HL-60 (cell line): ENCODE data around the gene CPVL.

Source experiments
- DNase-seq, 2 experiments: peaks; one replicate each; pipeline ENCODE4 v3.0.0-alpha.2; 2010 to 2020; ENCODE audit warnings: low read depth in 1 of 2, low spot score in 1 of 2
- H3K27ac ChIP-seq: fragments of 250-450 bp; sonication (Bioruptor Pico); replicated peaks from 2 replicates; pipeline ENCODE4 v1.5.1; 2020; ENCODE audit warnings: mild to moderate bottlenecking, moderate library complexity
- H3K27me3 ChIP-seq: fragments of 250-450 bp; sonication (Bioruptor Pico); 2 replicates; pipeline ENCODE4 v1.5.1; 2021; ENCODE audit warnings: mild to moderate bottlenecking, moderate library complexity; ENCODE audit not compliant: insufficient read depth, poor library complexity, severe bottlenecking
- H3K4me3 ChIP-seq: replicated peaks from 2 replicates; pipeline ENCODE4 v1.5.1; 2011; ENCODE audit warnings: mild to moderate bottlenecking, control low read depth, low read length; ENCODE audit not compliant: insufficient read depth
- GABPA ChIP-seq: IDR thresholded peaks from 2 replicates; pipeline ENCODE4 v1.6.1; 2012; ENCODE audit warnings: low read depth
- POLR2AphosphoS5 ChIP-seq: IDR thresholded peaks from 2 replicates; pipeline ENCODE4 v1.6.1; 2012; ENCODE audit warnings: low read depth
- SPI1 ChIP-seq: IDR thresholded peaks from 2 replicates; pipeline ENCODE4 v1.6.1; 2012; ENCODE audit warnings: low read depth, mild to moderate bottlenecking, borderline replicate concordance
- TF ChIP-seq, protein P1 (sequence below): IDR thresholded peaks from one replicate; pipeline ENCODE4 v1.5.1; 2011; ENCODE audit warnings: low read length, control low read depth, inconsistent platforms; ENCODE audit not compliant: insufficient read depth
- TF ChIP-seq, protein P2 (sequence below): IDR thresholded peaks from 2 replicates; pipeline ENCODE4 v1.6.1; 2012; ENCODE audit warnings: low read depth; ENCODE audit not compliant: insufficient replicate concordance

CPVL gene

DNA sequence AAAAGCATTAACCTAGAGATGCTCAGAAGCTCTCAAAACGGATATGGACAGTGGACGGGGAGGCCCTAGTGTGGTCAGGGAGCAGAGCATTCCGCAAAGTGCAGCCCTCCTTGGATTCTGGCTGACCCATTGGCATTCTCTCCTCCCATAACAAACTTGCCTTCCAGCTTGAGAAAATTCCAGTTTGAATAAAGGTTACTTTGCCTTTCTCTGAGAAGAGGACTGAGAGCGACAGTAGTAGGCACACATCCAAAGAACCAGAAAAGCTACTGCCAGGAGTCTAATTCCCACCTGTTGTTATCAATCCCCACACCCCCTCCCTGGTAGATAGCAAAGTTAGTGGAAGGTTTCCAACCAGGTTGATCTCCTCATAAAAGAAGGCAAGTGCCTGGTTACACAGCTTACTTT is 103.5 kb downstream of the CPVL start:
- H3K27me3 ChIP-seq = no peaks in the 10 kb centered on the region
- H3K27ac ChIP-seq = no peak overlapping the region
- H3K4me3 ChIP-seq = no peak overlapping the region
- no peak for DNase-seq
- TF ChIP-seq SPI1 = no peak
- TF ChIP-seq, protein P1, sequence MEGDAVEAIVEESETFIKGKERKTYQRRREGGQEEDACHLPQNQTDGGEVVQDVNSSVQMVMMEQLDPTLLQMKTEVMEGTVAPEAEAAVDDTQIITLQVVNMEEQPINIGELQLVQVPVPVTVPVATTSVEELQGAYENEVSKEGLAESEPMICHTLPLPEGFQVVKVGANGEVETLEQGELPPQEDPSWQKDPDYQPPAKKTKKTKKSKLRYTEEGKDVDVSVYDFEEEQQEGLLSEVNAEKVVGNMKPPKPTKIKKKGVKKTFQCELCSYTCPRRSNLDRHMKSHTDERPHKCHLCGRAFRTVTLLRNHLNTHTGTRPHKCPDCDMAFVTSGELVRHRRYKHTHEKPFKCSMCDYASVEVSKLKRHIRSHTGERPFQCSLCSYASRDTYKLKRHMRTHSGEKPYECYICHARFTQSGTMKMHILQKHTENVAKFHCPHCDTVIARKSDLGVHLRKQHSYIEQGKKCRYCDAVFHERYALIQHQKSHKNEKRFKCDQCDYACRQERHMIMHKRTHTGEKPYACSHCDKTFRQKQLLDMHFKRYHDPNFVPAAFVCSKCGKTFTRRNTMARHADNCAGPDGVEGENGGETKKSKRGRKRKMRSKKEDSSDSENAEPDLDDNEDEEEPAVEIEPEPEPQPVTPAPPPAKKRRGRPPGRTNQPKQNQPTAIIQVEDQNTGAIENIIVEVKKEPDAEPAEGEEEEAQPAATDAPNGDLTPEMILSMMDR = no peak
- no peak for TF ChIP-seq GABPA
- no peak for TF ChIP-seq POLR2AphosphoS5
- TF ChIP-seq, protein P2, sequence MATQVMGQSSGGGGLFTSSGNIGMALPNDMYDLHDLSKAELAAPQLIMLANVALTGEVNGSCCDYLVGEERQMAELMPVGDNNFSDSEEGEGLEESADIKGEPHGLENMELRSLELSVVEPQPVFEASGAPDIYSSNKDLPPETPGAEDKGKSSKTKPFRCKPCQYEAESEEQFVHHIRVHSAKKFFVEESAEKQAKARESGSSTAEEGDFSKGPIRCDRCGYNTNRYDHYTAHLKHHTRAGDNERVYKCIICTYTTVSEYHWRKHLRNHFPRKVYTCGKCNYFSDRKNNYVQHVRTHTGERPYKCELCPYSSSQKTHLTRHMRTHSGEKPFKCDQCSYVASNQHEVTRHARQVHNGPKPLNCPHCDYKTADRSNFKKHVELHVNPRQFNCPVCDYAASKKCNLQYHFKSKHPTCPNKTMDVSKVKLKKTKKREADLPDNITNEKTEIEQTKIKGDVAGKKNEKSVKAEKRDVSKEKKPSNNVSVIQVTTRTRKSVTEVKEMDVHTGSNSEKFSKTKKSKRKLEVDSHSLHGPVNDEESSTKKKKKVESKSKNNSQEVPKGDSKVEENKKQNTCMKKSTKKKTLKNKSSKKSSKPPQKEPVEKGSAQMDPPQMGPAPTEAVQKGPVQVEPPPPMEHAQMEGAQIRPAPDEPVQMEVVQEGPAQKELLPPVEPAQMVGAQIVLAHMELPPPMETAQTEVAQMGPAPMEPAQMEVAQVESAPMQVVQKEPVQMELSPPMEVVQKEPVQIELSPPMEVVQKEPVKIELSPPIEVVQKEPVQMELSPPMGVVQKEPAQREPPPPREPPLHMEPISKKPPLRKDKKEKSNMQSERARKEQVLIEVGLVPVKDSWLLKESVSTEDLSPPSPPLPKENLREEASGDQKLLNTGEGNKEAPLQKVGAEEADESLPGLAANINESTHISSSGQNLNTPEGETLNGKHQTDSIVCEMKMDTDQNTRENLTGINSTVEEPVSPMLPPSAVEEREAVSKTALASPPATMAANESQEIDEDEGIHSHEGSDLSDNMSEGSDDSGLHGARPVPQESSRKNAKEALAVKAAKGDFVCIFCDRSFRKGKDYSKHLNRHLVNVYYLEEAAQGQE = no peak

DNA sequence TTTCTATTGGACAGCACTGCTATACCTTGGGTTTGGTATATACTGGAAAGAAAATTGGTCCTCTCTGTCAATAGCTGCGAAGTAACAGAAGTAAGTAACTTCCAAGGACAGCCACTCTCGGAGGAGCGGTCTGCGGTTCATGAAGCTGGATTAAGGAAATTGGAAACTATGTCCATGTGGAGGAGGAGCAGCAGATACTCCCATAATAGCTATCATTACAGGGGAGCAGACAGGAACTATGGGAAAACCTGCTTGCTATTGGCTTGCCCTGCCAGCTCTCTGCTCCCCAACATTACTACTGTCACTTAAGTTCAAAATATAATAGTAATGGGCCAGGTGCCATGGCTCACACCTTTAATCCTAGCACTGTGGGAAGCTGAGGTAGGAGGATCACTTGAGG is 104.3 kb downstream of the CPVL start:
- Histone ChIP-seq H3K27ac (no peak overlapping the region), H3K27me3 (no peaks in the 10 kb centered on the region), H3K4me3 (no peak overlapping the region)
- no peak for TF ChIP-seq SPI1
- TF ChIP-seq, protein P1 = no peak
- TF ChIP-seq, protein P2 = no peak
- TF ChIP-seq GABPA = no peak
- no peak for TF ChIP-seq POLR2AphosphoS5
- DNase-seq = no peak

DNA sequence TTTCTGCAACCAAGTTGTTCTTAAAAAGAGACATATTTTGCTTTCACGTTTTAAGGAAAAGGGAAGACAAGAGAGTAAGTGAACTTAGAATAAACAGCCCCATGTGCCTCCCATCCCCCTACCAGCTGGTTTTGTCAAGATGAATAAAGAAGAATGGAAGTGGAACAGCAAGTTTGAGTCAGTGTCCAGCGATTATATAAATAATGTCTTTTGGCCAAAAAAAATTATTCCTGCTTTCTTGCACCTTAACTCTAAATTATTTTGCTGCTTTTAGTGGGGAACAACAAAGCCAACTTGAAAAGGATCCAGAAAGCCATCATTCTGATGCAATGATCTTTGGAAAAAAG is 105.8 kb downstream of the CPVL start:
- Histone ChIP-seq H3K4me3 (no peak overlapping the region), H3K27ac (no peak overlapping the region), H3K27me3 (peaks cover 2% of the 10 kb centered on the region)
- DNase-seq = no peak
- TF ChIP-seq, protein P1 = no peak
- TF ChIP-seq GABPA = no peak

DNA sequence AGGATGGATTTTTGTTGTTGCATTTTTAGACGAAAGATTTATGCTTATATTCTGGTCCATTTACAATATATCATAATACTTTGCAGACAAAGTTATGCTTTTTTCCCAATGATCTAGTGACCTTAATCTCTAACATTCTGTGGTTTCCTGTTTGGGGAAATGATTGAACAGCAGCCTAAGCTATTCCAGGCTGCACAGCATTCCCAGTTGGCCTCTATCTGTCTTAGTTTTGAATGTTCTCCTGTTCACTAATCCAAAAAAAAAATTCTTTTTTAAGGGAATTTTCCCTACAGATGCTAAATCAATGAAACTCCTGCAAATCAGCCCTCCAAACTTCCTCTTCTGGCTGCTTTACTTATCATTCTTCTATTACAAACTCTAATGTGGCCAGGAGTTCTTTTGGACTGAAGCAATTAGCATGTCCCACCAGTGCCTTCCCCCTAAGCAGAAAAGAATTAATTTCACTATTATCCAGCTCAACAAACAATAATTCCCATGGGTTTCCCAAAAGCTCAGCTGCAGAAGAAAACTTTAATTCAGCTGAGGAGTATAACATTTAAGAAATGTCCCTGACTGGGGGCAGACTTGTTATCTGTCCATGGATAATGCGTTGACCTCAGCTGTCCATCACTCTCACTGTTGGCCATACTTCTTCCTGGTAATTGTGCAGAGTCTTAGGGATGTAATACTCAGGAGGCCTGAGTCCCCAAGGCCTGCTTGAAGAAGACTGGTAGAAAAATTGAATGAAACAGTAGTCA is 106.3 kb downstream of the CPVL start:
- TF ChIP-seq, protein P2 = no peak
- TF ChIP-seq POLR2AphosphoS5 (no peak), SPI1 (no peak), GABPA (no peak)
- TF ChIP-seq, protein P1 = no peak
- Histone ChIP-seq H3K27me3 (peaks cover 2% of the 10 kb centered on the region), H3K4me3 (no peak overlapping the region), H3K27ac (no peak overlapping the region)
- DNase-seq = no peak
